Astrocyte of the cerebellum (primary cell): Measurements from ENCODE around the gene ARRB2.
"Not testable (repeated sequence)": the region's sequence is repeated elsewhere in the genome, so short reads cannot be mapped to it uniquely, and the experiment has no call there.

ENCODE experiments used
- DNase-seq: peaks from one replicate; pipeline ENCODE4 v3.0.0-alpha.2; 2011; ENCODE audit warnings: low read depth
- H3K4me3 ChIP-seq: 2 replicates; pipeline ENCODE4 v1.5.1; 2011; ENCODE audit warnings: mild to moderate bottlenecking, low read depth, low read length, moderate library complexity
- CTCF ChIP-seq: IDR thresholded peaks from 2 replicates; pipeline ENCODE4 v1.5.1; 2012; ENCODE audit warnings: low read length, low read depth, moderate library complexity, mild to moderate bottlenecking; ENCODE audit errors: missing control alignments
- in situ Hi-C: cut with HindIII; loops from 2 replicates; pipeline ENCODE4 v1.10.0; 2017; ENCODE audit warnings: low sequenced_read_pairs

The ARRB2 gene

DNA sequence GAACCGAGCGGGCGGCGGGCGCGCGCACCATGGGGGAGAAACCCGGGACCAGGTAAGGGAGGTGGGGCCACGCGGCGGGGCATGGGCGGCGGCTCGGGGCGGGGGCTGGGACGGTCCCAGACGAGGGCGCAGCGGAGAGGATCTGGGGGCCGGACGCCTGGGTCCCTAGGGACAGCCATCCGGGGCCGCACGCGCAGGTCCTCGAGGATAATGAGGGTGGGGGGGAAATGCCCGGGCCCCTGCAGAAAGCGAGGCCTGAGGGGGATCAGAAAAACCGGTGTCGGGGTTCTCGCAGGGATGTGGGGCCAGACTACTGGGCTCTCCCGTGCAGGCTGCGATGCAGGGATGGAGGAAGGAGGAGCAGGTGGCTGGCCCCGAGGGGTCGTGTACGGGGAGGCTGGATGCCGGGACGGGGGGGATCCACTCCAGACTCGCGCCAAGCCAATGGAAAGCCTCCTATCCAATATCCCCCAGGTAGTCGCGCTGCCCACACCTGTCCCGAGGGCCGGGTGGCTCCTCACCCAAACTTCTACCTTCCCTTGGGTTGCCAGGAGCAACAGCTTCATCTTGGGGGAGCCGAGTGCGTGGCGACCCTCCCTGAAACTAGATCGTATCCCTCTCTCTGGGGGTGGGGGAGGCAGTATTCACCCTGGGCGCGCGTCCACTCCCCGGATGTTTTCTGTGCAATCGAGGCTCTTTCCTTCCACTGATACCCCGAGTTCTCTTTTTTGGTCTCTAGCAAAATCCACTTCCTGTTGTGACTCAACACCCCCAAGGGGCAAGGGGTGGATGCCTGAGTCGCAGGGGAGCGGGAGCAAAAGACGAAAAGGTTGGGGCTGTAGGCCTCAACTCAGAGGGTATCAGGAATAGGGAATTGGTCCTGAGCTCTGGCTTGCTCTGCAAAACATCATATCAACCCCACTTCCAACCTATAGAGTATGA, 532 bp downstream of the ARRB2 start:
- in situ Hi-C loops, result no loop called here
- no peak for DNase-seq
- H3K4me3 ChIP-seq, result peak overlapping the region; percentile 62
- TF ChIP-seq CTCF, result no peak

DNA sequence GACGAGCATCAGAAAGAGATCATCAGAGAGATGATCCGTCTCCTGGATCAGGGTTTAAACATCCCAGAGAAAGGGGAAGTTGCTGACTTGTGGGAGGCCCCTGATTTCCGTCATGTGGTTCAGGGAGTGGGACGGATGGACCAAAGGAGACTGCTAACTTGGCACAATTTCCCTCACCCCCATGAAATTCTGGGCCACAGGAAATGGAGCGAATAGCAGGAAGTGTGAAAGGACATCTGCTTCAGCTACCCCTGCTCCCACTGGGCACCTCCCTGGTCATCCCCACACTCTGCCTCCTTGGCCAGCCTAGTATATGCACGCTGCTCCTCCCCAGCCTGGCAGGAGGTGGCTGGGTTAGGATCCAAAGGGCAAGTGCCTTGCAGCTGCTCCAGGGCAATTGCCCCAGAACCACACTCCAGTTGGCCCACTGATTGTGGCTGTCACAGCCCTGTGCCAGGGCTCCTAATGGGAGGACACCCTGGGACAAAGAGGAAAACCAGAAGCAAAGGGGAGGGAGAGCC, 1.3 kb downstream of the ARRB2 start:
- H3K4me3 ChIP-seq, result peak overlapping the region; percentile 62
- in situ Hi-C loops, result no loop called here
- DNase-seq, result no peak
- no peak for TF ChIP-seq CTCF

DNA sequence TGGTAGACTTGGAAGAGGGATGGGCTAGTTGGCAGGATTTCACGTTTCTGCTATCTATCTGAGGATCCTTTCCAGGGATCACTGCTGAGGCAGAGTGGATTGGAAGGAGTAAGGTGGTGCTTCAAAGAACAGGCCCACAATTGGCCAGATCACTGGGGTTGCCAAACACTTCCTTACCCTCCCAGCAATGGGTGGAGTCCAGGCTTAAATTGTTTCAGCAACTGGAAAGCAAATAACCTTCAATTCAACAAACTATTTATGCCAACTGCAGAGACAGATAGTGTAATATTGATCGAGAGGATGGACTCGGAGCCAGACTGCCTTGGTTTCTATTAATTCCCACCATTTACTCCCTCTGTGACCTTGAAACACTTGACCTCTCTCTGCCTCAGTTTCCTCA, 2.1 kb downstream of the ARRB2 start:
- in situ Hi-C loops, result no loop called here
- DNase-seq, result no peak
- H3K4me3 ChIP-seq, result no peak overlapping the region
- TF ChIP-seq CTCF, result no peak

- H3K4me3 ChIP-seq, DNase-seq, in situ Hi-C loops: not testable (repeated sequence)
Observed at GRCh38 chr17:4714340-4715062, 4.1 kb downstream of the ARRB2 start.

DNA sequence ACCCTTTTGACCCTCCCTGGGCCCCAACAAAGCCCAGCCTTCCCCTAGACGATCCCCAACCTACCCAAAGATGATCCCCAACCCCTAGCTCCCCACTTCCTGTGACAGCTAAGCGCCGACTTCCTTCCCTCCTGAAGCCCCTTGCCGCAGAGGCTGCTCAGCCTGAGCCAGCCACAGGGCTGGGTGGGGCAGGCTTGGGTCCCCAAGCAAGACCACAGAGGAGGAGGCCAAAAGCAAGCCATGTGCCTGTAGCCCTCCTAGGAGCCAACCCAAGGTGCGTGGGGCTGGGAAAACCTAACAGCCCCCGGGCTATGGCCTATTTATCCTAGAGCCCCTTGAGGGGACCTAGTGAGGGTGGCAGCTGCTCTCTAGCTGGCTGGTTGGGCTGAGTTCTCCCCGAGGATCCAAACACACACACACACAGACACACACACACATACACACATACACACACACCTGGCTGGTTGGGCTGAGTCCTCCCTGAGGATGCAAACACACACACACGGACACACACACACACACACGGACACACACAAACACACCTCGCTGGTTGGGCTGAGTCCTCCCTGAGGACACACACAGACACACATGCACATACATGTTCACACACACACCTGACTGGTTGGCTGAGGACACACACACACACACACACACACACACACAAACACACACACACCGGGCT, 4.8 kb downstream of the ARRB2 start:
- in situ Hi-C loops, result no loop called here
- no peak overlapping the region for H3K4me3 ChIP-seq
- no peak for TF ChIP-seq CTCF
- no peak for DNase-seq

- no peak for TF ChIP-seq CTCF
- no peak overlapping the region for H3K4me3 ChIP-seq
- DNase-seq, result no peak
- in situ Hi-C loops, result no loop called here
Observed at GRCh38 chr17:4716081-4716480, 5.6 kb downstream of the ARRB2 start.

DNA sequence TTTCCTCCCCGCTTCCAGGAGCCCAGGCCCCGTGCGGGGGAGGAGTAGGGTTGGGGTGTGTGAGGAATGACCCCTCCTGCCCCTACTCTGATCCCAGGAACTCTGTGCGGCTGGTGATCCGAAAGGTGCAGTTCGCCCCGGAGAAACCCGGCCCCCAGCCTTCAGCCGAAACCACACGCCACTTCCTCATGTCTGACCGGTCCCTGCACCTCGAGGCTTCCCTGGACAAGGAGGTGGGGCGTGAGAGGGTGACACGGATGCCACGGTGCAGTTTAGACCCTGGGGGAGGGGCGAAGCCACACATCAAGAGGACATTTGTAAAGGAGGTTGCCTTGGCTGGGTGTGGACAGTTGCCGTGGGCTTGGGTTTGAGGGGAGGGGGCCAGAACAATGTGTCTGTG, 7.4 kb downstream of the ARRB2 start:
- in situ Hi-C loops, result no loop called here
- TF ChIP-seq CTCF, result no peak
- DNase-seq, result no peak
- no peak overlapping the region for H3K4me3 ChIP-seq
